LHCN-M2 (cell line): ENCODE measurements around the gene CCDC141. TPM values are rescaled to one million over a fixed set of nuclear protein-coding genes. Genes with fewer than 3 reads are reported as not detected.

Source experiments
- DNase-seq: peaks from one replicate; pipeline ENCODE4 v3.0.0-alpha.2; 2012; ENCODE audit warnings: low read depth
- total RNA-seq: library from RNA; depleted of rRNA; stranded (reverse); fragments of >200 nt; gene quantifications from 2 replicates; pipeline ENCODE4 v1.2.3, GENCODE V29; 2014

Gene CCDC141
- total RNA-seq, 1 experiment from 2014 or later = 3.7 TPM

DNA sequence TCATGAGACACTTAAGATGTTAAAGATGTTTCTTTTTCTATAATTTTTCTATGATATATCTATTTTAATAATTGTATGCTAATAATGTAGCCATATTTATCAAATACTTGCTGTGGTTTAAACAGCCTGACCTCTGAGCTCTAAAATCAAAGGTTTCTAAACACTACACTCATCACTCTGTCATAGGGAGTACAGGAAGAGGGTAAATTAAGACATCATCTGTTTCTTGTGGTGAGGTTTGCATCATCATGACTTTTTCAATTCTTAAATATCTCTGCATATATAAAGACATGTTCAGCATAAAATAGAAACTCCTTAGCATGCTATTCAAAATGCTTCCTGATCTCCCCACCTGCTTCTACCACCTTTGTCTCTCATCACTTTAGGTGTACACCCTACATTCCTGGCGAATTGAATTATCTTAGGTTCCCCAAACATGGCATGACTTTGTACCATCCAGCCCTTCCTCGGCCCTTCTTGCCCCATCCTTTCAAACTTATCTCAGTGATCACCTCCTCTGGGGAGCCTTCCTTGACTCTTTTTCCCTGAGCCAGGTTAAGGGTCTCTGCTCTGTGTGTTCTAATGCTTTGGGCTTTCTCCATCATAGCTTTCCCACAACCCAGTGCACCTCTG, 137.4 kb downstream of the CCDC141 start:
- DNase-seq = peak; percentile 82

DNA sequence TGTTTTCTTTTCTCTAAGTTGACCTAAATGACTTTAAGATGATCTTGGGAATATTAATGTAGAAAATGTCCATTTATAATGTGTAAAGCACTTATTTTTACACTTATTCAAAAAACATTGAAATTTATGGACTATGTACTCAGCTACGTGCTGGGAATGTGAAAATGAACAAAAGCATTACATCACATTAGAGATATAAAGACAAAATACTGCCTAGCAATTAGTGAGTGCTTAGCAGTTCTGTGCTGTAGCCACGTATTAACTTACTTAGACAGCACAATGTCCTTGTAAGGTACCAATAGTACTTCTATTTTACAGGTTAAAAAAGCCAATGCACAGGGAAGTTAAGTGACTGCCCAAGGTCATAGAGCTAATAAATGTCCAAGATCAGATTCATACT, 138.9 kb downstream of the CCDC141 start:
- no peak for DNase-seq

DNA sequence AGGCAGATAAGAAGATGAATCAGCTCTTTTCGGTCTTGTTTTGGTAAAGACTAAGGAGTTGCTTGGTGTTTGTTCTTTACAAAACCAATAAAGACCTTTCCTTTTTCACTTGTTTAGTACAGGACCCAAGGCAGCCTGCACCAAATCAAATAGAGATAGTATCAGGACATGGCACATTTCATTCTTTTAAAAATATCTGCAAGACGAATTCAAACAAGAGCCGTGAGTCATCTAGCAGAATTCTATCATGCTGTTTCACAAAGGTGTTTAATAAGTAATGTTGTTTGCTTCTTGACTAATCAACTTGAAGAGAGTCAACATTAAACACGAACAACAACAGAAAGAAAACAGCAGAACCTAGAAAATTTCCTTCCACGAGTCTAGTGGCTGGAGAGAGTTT, 139.9 kb downstream of the CCDC141 start:
- DNase-seq = no peak

DNA sequence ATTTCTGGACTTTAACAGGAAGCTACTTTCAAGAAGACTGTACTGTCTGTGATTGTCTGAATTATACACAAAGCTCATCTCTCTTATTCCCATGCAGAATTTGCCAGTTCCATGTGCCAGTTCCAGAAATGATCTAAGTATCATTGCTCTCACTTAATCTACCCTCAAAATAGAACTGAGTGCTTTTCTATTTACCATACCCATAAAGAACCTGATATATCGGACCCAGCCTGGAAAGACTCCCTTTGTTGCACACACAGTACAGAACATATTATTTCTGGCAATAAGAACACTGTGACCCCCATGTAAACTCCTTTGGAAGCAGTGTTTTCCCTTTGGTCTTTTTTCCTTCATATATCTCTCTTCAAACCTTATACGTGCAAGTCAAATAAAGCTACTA, 140.4 kb downstream of the CCDC141 start:
- no peak for DNase-seq

DNA sequence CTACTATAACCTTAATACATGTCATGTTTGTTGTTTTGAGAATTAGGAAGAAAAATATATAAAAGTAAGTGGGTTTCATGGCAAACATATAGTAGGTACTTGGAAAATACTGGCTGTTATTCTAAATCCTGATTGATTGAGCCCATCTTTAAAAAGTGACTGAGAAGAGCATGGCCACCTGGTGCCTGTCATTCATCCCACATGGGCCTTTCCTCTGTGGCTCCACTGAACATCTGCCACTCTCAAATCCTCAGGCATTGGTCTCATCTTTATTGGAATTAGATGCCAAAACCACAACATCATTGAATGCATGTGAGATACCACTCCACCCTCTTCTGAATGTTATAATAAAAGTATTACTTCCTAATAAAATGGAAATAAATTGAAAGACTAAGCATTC, 141.1 kb downstream of the CCDC141 start:
- peak; percentile 90 for DNase-seq

DNA sequence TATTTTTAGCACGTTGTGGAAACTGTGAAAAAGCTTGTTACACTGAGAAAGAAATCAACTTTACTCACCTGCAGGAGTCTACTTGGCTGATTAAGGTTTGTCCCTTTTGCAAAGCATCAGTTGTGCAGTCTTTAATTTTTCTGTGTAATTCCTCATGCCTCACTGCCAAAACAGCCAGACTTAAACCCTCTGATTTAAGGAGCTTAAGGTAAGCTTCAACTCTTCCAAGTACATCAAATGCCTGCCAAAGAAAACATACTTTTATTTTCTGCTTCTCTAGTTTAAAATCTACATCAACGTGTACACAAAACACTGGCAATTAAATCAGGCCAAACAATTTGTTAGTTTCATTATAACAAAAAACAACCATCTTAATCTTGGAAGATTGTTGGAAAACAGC, 144.7 kb downstream of the CCDC141 start:
- DNase-seq = no peak

DNA sequence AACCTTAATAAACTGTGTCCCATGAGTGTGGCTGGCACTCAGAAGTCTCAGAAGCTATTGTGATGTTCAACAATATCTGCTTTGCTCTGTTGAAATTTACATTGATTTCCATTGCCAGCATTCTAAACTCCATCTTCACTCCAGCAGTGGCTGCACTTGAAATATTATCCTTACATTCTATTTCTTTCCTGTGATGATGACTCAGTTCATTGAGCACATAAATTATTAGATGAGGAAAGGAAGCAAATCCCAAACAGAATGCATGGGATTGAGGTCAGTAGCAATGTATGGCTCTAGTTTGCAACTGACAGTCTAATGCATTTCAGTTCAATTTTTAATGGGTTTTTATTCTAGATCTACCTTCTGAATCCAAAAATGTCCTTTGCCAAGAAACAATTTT, 150.3 kb downstream of the CCDC141 start:
- DNase-seq = no peak

DNA sequence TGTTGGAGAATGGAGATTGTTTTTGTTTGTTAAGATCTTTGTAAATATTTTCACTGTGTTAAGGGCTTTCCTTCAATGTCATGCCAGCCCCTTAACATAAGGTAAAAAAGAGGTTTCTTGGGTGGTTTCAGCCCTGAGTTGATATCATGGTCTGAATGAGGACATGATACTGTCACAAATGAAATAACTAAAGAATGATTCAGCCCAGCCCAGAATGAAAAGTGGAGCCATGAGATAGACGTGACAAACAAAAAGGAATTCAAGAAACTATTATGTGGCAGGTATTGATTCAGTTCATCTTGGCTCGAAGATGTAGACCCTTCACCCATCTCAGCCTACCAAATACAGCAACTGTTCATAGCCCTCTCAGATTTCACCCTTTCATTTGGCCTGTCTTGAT, 154.1 kb downstream of the CCDC141 start:
- no peak for DNase-seq

DNA sequence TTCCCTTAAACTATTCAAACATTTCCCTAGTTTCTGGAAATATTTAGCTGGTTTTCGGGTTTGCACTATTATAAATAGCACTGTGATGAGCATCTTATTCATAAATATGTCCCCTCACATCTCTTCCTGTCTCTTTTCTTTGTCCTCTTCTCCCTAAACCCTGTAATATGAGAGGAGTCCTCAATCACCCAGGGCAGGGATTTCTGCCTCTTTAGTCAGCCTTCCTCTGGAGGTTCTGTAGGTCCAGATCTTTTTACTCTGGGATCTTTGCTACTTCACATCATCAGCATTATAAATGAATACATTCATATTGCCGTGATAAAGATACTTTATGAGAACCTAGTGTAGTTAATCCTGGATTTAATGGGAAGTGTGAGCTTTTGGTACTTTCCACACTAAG, 154.8 kb downstream of the CCDC141 start:
- peak; percentile 39 for DNase-seq

DNA sequence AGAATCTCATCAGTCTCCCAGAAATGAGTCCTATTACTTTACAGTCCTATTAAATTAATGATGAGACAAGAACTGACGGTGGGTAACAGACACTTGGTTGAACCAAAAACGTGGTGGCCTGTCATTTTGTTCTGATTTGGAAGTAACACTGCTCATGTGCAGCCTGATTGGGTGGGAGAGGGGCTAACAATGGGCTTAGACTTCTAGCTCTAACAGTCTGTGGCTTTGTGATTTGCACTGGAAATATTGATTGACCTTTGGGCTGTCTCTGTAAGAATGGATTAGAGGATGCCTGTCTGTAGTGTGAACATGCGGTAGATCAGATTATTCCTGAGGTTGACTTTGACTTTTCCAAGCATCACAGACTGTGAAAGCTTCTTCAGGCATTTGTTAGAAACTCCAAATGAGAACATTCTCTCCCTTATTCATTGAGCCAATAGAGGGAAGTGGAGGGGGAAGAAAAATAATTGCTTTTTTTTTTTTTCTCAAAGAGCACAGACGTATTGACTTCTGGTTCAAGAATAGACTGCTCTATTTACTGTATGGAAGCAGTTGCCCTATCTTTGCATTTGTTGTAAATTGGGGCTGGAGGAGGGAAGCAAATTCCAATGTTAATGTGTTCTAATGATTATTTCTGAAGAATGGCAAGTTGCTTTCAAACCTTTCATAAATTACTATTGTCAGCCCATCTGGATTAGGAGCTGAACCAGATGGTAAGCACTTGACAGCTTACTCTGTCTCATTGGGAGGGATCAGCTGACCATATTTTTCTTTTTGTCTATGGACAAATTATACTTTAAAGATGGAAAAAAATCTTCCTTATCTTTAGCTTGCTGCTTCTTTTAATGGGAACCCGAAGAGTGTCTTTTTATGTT, 156.9 kb downstream of the CCDC141 start:
- no peak for DNase-seq

DNA sequence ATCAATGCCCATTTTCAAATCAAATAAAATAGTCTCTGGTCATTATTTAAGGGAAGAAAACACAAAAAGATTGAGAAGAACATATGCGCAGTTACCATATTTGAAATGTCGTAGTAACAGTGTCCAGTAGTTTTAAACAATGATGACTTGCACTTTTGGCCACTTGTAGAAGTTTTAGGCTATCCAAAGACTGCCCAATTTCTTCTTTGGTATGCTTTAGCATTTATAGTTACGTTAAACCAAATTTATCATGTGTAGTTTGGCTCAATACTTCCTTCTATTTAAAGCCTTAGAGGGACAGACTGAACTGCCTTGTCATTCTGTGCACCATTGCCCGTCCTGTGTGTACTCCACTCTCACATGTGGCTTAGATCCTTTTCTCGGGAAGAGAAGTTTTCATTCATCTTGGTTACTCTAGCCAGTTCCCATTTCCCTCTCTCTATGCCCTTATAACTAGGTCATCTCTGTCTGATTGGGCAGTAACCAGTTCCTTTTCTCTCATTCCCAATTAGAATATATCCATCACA, 157.9 kb downstream of the CCDC141 start:
- no peak for DNase-seq

DNA sequence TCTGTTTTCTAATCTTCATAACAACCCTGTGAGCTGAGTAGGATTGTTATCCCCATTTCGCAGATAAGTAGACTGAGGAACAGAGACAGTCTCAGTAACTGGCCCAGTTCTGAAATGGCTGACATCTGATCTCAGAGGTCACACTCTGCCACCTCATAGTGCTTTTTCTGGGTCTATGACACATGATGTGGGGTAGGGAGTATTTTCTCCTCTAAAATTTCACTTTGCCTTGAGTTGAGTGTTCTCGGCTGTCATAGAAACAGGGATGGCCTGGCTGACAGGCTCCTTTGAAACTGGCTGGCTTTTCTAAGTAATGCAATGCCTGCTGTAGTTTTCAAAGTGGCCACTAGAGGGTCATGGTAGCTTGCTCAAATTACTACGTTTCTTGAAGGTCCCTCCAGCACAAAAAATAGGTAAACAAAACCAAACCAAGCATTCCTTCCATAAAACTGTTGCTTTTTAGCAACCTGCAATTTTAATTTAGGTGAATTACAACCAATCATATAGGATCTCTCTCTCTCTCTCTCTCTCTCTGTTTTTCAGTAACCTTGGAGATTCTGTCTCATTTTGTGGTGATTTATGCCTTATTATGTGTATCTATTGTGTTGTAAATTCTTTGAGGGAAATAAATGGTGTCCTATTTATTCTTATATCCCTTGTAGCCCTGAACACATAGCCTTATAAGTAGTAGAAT, 158.5 kb downstream of the CCDC141 start:
- DNase-seq = peak; percentile 84

DNA sequence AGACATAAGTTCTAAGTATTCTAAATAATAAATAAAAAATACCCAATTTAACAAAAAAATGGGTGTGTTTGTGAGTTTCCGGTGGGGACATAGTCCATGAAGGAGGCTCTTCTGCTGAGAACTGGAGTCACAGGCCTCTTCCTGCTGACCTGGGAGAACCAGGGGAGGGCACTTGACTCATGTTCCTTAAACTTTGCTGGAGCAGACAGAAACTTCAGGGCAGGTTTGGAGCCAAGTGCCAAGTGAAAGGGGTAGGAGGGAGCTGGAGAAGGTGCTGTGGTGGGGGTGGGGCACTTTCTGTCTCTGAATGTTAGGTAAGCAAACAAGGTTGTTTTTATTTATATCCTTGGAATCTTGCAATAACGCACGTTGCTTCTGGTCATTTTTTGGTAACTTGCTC, 163.9 kb downstream of the CCDC141 start:
- no peak for DNase-seq

DNA sequence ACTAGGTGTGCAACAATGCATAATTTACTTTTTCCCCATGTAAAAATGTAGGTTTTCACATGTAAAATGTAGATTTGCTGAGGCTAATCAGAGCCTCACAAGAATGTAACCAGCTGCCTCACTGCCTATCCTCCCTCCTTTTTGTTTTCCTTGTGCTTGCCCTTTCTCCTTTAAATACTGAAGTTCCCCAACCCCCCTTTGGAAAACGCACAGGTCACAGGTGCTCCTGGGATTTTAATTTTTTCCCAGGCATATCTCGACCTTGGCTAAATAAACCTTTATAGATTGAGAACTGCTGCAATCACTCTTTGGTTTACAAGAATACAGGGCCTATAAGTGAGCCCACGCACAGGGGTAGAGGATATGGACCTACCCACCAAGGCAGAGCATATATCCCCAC, 165.5 kb downstream of the CCDC141 start:
- DNase-seq = no peak

DNA sequence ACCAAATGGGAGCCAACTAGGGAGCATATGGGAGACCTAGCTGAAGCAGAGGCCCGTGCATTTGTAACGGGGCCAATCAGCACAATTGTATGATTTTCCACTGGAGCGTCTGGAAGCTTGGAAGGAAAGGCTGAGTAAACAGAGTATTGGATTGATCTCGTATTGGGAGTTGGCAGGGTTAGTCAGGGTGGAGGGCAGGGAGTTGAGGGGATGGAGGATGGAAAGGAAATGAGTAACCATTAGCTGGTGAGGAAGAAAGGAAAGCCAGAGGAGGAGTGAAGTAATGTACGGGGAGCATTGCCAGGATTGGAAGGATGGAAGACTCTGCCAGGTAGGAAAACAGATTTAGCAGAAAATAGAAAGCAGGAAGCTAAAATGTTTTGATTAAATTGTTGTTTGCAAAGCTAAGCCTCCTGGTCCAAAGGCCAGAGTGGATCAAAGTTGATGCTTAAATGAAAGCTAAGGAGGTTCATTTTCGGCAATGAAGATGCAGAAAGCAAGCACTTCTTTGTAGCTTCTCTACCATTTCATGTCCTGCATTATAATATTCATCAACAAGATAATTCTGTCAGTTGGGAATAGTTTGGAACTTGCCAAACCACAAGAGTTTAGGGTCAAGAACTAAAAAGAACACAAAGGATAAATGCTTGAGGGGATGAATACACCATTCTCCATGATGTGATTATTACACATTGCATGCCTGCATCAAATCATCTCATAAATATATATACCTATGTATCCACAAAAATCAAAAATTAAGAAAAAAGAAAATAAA, 167.1 kb downstream of the CCDC141 start:
- DNase-seq = peak; percentile 51

DNA sequence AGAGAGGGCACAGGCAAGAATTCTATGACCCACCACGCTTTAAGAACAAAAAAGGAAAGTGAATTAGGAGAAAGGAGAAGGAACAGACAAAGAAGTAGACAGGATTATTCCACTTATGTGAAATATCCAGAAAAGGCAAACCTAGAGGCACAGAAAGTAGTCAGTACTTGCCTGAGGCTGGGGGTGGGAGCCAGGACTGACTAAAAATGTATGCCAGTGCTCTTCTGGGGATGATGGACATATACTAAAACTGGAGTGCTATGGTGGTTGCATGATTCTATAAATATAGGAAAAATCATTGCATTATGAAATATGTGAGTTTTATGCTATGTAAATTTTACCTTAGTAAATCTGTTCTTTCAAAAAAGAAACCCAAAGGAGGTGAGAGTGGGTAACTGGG, 168.9 kb downstream of the CCDC141 start:
- no peak for DNase-seq

DNA sequence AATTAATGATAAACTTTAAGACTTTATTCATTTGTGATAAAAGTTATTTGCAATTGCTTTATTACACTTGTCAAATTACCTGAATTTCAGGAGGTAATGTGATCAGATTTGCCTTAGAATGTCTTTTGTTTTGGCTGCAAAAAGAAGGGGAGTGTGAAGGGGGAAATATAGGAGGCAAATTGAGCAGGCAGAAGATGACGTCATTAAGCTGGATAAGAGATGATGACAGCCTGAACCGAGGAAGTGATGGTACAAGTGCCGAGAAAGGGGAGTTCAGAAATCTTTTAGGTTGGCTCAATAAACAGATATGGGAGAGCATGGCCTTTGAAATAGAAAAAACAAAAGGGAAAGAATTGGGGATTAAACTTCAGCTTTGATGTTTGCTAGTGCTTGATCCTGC, 169.7 kb downstream of the CCDC141 start:
- no peak for DNase-seq

DNA sequence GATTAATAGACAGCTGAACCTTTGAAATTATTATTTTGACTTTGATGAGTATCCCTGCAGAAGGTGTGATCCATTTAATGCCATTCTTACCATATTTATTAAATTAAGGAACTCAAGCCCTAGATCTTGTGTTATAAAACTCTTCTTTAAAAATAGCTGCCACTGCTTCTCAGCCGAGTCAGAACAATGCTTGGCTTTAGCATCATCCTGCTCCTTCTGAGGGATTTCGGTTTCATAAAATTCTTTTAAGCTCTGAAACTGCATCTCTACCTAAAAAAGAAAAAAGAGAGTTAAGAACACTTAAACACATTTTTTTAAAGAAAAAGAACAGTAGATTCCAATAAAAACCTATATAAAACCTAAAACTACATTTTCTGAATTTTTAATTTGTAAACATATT, 172.1 kb downstream of the CCDC141 start:
- DNase-seq = no peak

DNA sequence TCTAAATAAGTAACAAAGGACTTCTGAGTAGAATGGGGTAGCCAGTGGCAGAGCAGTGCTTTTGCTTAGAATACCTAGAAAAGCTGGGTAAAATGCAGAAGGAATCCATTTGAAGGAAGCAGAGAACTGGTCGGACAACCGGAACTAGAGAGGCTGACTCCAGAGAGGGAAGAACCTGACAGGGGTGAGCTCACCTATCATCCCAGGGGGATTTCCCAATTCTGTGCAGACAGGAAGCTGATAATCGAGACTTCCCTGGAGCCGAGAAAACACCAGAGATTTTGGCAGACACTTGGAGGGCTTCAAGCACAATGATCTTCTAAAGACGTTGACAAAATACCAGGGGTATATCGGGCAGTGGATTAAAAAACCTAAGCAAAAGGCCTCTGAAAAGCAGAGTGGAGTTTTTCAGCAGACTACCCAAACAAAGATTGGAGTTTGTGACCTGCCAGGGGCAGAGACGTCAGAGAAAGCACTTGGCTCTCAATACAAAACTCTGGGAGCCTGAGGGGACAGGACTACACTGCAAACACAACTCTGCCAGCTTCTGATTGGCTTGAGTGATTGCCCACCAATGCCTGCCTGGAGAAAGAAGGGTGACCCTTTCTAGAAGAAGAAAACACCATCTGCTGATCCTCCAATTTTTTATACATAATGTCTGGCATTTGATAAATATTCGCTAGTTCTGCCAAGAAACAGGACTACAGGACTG, 175.3 kb downstream of the CCDC141 start:
- no peak for DNase-seq

DNA sequence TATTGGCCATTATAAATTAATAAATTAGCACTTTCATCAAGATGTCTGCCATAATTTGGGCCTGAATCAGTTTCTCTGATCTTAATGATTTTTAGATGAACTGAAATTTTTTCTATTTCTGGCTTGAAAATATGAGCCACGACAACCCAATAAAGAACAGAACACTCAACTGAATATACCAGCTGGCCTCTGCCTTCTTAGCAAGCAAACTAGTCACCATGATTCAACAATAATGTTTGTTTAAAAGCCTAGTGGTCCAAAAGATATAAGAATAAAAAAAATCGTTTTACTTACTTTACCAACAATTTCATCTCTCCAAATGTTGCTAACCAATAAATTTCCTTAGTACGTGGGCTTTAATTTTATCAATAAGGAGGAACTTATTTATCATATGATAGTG, 176.0 kb downstream of the CCDC141 start:
- DNase-seq = peak; percentile 35

DNA sequence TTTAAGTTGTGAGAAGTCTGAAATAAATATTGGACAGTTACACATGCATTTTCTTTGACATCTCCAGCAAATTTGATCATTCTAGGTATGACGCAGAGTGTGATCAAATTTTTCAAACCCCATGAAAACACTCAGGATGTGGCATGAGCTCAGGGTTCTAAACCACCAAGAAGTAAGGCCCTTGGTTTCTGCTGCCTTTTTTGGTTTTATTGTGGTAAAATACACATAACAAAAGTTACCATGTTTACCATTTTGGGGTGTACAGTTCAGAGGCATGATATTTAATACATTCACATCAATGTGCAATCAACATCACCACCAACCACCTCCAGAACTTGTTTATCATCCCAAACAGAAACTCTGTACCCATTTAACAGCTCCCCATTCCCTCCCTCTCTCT, 178.4 kb downstream of the CCDC141 start:
- DNase-seq = no peak
